Bone marrow (tissue), 2 donors: ENCODE results near the gene COL24A1.
"Not testable (repeated sequence)": the region's sequence is repeated elsewhere in the genome, so short reads cannot be mapped to it uniquely, and the experiment has no call there.

Experiments used
- DNase-seq, 2 donors: peaks; one replicate each; lab custom pipeline; 2025; lab: John Stamatoyannopoulos, UW

Gene COL24A1

GRCh38 chr1:85806236-85806965 is 350.2 kb downstream of the COL24A1 start:
- DNase-seq = no peak

DNA sequence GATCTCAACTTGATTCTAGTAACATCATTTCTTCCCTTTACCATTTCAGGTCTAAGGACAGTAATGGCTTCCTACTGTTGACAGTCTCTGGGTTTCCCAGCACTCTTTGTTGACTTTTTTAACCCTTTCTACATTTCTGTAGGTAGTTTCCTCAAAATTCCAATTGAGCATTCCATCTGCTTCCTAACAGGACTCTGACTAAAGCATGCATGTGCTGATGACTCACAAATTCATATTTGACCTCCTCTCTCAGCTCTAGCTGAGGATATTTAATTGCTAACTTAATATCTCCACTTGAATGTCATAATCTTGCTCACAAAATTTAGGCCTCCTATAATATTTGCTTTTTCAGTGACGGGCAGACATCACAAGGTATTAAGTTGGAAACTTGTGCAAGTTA is 355.1 kb downstream of the COL24A1 start:
- no peak for DNase-seq

DNA sequence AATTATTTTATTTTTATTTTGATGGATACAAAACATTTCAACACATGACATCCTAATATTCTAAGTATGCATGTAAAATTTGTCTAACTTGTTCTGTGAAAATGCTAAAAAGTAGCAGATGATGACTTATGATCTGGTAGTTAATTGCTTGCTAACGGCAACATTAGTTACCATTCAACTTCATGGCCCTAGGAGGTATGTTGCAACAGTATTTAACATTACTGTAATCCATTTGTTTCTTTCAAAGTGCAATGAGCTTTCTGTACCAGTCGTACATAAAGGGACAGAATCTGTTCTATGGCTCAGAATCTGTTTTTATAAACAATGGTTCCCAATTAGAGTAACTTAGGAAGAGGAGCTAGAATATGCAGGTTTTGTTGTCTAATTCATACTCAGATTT is 356.8 kb downstream of the COL24A1 start:
- DNase-seq = no peak

DNA sequence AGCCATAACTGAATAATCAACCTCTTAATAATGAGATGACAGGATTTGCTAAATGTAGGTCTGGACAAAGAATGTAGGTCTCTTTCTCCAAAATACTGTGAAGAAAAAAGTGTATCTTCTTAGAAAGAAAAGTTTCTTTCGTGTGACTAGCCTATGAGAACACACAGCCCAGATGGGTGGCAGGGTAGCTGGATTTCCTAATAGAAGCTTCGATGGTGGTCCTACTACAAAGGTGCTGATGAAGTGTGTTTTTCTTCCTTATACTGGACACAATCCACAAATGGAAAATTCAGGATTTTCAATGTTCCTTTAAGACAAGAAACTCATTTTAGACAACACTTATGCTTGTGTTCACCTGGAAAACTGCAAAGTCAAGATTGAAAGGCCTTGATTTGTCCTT is 358.2 kb downstream of the COL24A1 start:
- no peak for DNase-seq

DNA sequence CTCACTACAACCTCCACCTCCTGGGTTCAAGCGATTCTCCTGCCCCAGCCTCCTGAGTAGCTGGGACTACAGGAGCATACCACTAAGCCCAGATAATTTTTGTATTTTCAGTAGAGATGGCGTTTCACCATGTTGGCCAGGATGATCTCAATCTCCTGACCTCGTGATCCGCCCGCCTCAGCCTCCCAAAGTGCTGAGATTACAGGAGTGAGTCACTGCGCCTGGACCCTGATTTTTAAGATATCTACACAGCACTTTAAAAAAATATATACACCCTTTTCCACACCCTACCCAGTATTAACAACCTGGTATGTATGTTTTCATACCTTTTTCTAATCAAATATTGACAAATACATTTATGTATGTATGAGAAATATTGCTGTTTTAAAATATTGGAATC is 379.6 kb downstream of the COL24A1 start:
- not testable (repeated sequence) for DNase-seq

DNA sequence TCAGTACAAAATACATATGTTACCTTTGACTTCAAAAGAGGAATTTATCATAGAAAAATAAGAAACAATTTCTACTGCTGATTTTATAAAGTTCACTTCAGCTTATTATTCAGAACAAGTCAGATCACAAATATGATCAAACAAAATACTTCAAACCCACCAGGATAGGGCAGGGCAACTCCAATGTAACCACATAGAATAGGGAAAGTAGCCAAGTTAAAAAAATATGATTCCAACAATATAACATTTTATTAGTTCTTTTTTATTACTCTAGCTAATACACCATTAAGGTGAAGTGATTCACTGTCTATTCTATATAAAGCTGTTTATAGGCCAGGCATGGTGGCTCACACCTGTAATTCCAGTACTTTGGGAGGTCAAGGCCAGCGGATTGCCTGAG is 393.8 kb downstream of the COL24A1 start:
- DNase-seq = no peak

DNA sequence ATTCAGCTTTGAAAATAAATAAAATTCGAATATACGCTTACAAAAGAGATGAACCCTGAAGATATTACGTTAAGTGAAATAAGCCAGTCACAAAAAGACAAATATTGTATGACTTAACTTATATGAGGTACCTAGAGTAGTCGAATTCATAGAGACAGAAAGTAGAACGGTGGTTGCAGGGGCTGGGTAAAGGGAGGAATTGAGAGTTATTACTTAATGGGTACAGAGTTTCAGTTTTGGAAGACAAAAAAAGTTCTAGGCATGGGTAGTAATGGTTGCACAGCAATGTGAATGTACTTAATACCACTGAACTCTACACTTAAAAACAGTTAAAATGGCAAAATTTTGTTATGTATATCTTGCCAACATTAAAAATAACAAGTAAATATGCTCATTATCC is 399.7 kb downstream of the COL24A1 start:
- no peak for DNase-seq

- DNase-seq = no peak
Measured at GRCh38 chr1:85748120-85748519, 408.5 kb downstream of the COL24A1 start.

- DNase-seq = no peak
Measured at GRCh38 chr1:85746777-85747176, 409.8 kb downstream of the COL24A1 start.

DNA sequence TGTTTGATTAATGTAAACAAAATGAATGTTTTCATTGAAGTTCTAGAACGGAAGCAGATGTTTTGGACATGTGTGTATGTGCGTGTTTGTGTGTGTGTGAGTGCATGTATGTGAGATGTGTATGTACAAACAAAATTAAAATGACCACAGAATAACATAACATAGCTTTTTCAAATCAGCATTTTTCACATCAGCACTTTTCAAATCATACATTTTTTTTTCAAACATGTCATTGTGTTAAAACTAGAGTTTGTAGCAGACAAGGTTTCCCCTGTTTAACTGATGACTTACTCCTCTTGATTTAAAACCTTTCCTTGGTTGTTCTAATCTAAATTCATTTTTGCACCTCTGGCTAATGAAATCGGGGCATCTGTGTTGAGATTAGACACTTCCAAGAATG is 412.8 kb downstream of the COL24A1 start:
- DNase-seq = no peak

GRCh38 chr1:85734931-85735330 is 421.6 kb downstream of the COL24A1 start:
- DNase-seq = no peak

- no peak for DNase-seq
Measured at GRCh38 chr1:85718678-85719340, 437.8 kb downstream of the COL24A1 start.

GRCh38 chr1:85714418-85715114 is 442.0 kb downstream of the COL24A1 start:
- not testable (repeated sequence) for DNase-seq

DNA sequence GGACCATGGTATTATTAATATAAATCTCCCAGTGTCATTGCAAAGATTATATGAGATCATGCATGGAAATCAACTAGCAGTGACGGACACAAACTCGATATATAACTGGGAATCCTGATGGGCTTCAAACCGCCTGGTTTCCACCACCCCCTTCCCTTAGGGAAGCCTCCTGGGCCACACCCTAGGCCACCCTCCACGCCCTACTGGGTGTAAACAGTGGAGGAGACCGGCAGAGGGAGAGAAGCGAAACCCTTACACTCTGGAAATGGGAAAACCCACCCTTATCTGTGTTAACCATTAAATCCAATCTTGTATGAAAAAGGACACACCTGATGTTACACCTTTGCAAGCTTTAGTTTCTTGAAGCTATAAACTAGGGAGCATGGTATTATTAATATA is 447.7 kb downstream of the COL24A1 start:
- DNase-seq = no peak

GRCh38 chr1:85707990-85708828 is 448.4 kb downstream of the COL24A1 start, which contains the start of gene ZNHIT6:
Gene ZNHIT6, minus strand, starts transcription at chr1:85708433. Its CDS starts 149 bp downstream, at chr1:85708284.
- DNase-seq = peak; percentile 62 to 84

GRCh38 chr1:85707267-85707989 is 449.1 kb downstream of the COL24A1 start:
- no peak for DNase-seq

GRCh38 chr1:85705940-85706339 is 450.6 kb downstream of the COL24A1 start:
- no peak for DNase-seq

DNA sequence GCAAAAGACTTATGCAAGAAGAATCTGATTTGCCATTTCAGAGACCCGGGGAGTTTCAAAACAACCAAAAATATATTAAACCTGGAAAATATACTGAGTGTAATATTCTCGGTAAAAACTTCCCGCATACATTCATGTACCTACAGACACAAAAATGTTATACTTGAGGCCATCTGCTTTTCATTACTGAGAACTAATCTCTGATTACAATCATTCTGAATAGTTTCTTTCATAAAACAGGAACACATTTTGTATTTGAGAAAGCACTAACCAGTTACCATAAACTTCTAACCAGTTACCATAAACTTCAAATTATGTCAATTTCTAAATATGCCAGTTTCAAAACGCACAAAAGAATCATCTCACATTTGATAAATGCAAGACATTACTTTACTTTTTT is 456.1 kb downstream of the COL24A1 start:
- DNase-seq = no peak

DNA sequence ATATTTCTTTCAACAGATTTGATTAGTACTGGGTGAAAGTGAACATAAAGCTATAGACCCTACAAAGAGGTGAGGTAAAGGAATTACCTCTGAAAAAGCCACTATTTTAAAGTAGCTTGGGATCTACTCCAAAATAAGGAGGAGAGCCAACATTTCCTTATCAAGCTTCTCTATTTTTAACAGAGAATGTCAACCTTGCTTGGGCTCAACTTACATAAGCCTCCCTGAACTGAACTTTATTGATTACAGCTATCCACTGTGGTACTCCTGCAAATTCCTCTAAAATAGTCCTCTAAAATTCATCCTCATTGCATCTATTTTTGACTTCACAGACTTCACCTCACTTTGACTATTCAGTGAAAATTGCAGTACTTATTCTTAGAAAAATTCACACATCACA is 458.7 kb downstream of the COL24A1 start:
- DNase-seq = no peak

- DNase-seq = no peak
Measured at GRCh38 chr1:85692730-85693314, 463.8 kb downstream of the COL24A1 start.

GRCh38 chr1:85689775-85690404 is 466.7 kb downstream of the COL24A1 start:
- DNase-seq = no peak
